Skeletal muscle satellite cell (primary cell): ENCODE data around the gene PCYT1B.
"Not testable (repeated sequence)": the region's sequence is repeated elsewhere in the genome, so short reads cannot be mapped to it uniquely, and the experiment has no call there.

Experiments used
- H3K27me3 ChIP-seq: 2 replicates; pipeline ENCODE4 v1.7.0; 2013; ENCODE audit warnings: low read length; ENCODE audit not compliant: control insufficient read depth, insufficient read depth
- H3K36me3 ChIP-seq: 2 replicates; pipeline ENCODE4 v1.7.0; 2013; ENCODE audit warnings: mild to moderate bottlenecking, control low read depth, low read length; ENCODE audit not compliant: insufficient read depth
- H3K4me1 ChIP-seq: 2 replicates; pipeline ENCODE4 v1.7.0; 2013; ENCODE audit warnings: low read length; ENCODE audit not compliant: control insufficient read depth, insufficient read depth
- H3K4me2 ChIP-seq: 2 replicates; pipeline ENCODE4 v1.7.0; 2013; ENCODE audit warnings: mild to moderate bottlenecking, low read length
- H3K4me3 ChIP-seq: 2 replicates; pipeline ENCODE4 v1.7.0; 2013; ENCODE audit warnings: low read length
- H3K9ac ChIP-seq: 2 replicates; pipeline ENCODE4 v1.7.0; 2013; ENCODE audit warnings: mild to moderate bottlenecking, low read depth, low read length, moderate library complexity
- H3K9me3 ChIP-seq: replicated peaks from 2 replicates; pipeline ENCODE4 v1.7.0; 2013; ENCODE audit warnings: mild to moderate bottlenecking, control low read depth, low read length

PCYT1B gene

DNA sequence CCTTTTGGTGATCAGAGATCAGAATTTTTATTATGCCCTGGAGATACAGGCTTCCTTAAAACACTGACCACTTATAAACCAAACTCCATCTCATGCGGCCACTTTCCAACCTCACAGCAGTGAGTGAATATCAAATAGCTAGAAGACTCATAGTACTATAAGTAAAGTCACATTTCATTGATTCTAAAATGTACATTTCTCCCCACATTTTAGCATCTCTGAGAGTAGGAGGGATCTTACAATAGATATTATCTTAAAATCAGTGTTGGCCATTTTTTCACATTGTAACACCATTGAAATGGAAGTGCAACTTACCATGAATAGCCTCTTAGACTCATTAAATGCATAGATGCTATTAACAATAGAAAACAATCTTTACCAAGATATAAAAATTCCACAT is 17.4 kb downstream of the PCYT1B start:
- H3K4me1 ChIP-seq: no peaks in the 10 kb centered on the region
- no peak overlapping the region for H3K4me3 ChIP-seq
- no peaks in the 10 kb centered on the region for H3K27me3 ChIP-seq
- H3K36me3 ChIP-seq: no peaks in the 10 kb centered on the region
- no peaks in the 10 kb centered on the region for H3K9me3 ChIP-seq
- no peak overlapping the region for H3K9ac ChIP-seq
- H3K4me2 ChIP-seq: no peak overlapping the region

DNA sequence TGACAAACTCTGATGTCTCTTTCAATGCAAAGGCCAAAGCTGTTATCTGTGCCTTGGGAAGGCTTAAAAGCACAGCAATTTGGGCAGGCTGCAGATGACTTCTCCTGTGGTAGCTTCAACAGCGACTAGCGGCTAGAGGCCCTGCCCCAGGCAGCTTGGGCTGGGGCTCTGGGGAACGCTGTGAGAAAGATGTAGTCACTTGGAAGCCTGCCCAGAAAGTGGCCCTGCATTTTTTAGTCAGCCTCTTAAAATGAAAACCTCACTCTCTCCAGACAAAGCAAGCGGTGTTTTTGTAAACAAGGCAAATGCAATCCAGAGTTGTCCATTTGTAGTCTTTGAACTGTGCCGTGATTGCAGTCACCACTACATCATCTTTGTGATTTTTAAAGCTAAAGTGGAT is 27.5 kb downstream of the PCYT1B start:
- Histone ChIP-seq H3K9ac (no peak overlapping the region), H3K27me3 (no peaks in the 10 kb centered on the region), H3K9me3 (no peaks in the 10 kb centered on the region), H3K4me3 (no peak overlapping the region), H3K4me2 (no peak overlapping the region), H3K36me3 (no peaks in the 10 kb centered on the region), H3K4me1 (no peaks in the 10 kb centered on the region)

DNA sequence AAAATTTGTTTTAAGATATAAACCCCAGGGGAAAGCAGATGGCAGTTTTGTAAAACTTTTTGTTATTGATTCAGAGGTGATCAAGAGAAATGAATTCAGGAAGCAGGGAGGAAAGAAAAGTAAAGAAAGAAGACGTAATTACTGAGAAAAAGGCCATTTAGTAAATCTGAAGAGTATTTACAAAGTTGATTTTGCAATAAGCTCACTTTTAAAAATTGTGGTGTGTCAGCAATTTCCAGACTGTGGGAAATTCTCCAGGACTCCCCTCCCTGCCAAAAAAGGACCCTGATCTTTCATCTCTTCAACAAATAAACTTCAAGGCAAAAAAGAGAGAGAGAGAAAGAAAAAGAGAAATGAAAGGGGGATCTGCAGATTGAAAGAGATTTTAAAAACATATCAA is 36.6 kb downstream of the PCYT1B start:
- H3K4me3 ChIP-seq: no peak overlapping the region
- no peak overlapping the region for H3K9ac ChIP-seq
- no peak overlapping the region for H3K4me2 ChIP-seq
- no peaks in the 10 kb centered on the region for H3K9me3 ChIP-seq
- H3K4me1 ChIP-seq: no peaks in the 10 kb centered on the region
- H3K27me3 ChIP-seq: peaks cover 9% of the 10 kb centered on the region
- H3K36me3 ChIP-seq: no peaks in the 10 kb centered on the region

DNA sequence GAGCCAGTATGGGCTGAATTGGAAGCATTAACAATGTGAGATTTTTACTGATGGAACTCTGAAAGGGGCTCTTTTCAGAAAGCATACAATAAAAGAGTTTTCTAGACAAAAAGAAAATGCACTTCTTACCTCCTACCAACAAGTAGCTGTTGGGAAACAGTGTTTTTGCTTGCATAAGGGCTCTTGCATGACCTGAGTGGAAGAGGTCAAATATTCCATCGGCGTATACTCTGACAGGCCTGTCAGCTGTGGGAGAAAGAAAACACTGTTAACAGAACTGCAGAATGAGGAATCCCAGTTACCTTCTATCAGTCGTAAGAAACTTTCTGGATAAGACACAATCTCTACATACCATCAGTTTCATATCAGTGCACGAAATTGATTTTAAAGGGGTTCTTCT is 39.5 kb downstream of the PCYT1B start:
- no peaks in the 10 kb centered on the region for H3K4me1 ChIP-seq
- H3K9ac ChIP-seq: no peak overlapping the region
- H3K27me3 ChIP-seq: peaks cover 9% of the 10 kb centered on the region
- H3K9me3 ChIP-seq: no peaks in the 10 kb centered on the region
- H3K4me3 ChIP-seq: no peak overlapping the region
- H3K36me3 ChIP-seq: no peaks in the 10 kb centered on the region
- H3K4me2 ChIP-seq: no peak overlapping the region

DNA sequence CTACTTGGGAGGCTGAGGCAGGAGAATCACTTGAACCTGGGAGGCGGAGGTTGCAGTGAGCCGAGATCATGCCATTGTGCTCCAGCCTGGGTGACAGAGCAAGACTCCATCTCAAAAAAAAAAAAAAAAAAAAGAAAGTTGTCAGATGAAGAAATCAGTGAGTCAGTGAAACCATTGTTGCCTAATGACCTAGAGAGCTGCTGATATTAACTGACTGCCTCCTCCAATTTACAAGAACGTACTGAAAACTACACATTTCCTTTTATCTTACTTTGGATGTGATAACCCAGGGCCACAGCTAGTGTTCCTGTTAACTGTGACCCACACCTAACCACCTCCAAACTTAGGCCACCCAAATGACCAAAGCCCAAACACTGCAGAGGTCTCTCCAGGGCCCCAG is 41.2 kb downstream of the PCYT1B start:
- not testable (repeated sequence) for H3K27me3 ChIP-seq, H3K36me3 ChIP-seq, H3K4me2 ChIP-seq, H3K4me1 ChIP-seq, H3K9me3 ChIP-seq, H3K9ac ChIP-seq, H3K4me3 ChIP-seq

DNA sequence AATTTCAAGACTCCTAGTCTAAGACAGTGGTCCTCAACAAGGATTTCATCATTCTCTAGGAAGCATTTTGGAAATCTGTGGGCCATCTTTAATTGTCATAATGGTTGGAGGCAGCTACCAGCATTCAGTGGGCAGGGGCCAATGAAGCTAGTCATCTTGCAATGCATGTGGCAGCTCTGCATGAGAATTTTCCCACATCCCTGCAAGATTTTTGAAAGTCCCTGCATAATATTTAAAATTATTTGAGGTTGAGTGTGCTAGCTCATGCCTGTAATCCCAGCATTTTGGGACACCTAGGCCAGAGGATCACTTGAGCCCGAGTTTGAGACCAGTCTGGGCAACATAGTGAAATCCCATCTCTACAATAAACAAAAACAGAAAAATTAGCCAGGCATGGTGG is 44.0 kb downstream of the PCYT1B start:
- no peak overlapping the region for H3K9ac ChIP-seq
- no peaks in the 10 kb centered on the region for H3K4me1 ChIP-seq
- H3K4me3 ChIP-seq: no peak overlapping the region
- H3K27me3 ChIP-seq: peaks cover 4% of the 10 kb centered on the region
- no peaks in the 10 kb centered on the region for H3K36me3 ChIP-seq
- no peak overlapping the region for H3K4me2 ChIP-seq
- no peaks in the 10 kb centered on the region for H3K9me3 ChIP-seq

DNA sequence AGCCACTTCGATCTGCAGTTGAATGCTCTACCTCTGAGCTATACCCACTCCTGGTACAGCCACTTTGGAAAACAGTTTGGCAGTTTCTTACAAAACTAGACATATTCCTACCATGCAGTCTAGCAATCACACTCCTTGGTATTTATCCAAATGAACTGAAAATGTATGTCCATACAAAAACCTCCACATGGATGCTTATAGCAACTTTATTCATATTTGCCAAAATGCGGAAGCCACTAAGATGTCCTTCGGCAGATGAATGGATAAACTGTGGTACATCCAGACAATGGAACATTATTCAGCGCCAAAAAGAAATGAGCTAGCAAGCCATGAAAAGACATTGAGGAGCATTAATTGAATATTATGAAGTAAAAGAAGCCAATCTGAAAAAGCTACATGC is 45.3 kb downstream of the PCYT1B start:
- peaks cover 2% of the 10 kb centered on the region for H3K27me3 ChIP-seq
- no peak overlapping the region for H3K4me2 ChIP-seq
- H3K4me3 ChIP-seq: no peak overlapping the region
- H3K36me3 ChIP-seq: no peaks in the 10 kb centered on the region
- H3K9ac ChIP-seq: no peak overlapping the region
- no peaks in the 10 kb centered on the region for H3K9me3 ChIP-seq
- H3K4me1 ChIP-seq: no peaks in the 10 kb centered on the region

DNA sequence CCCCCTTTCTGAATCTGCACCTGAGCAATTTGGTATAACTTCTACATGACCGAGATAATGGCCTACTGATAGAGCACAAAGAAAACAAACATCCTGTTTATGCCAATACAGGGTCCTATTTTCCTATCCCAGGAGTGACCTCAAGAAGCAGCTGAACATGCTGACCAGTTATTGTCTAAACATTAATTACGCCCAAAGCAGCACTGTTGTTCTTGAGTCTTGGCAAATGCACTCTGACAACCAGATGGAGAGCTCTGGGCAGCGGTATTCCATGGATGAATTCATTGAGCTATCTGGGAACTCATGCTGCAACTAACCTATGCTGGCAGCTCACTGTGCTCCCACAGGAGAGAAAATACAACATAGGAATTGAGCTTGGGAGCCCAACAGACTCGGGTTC is 52.6 kb downstream of the PCYT1B start:
- Histone ChIP-seq H3K4me3 (no peak overlapping the region), H3K4me2 (no peak overlapping the region), H3K36me3 (no peaks in the 10 kb centered on the region), H3K4me1 (no peaks in the 10 kb centered on the region), H3K9ac (no peak overlapping the region), H3K27me3 (peaks cover 2% of the 10 kb centered on the region), H3K9me3 (no peaks in the 10 kb centered on the region)

DNA sequence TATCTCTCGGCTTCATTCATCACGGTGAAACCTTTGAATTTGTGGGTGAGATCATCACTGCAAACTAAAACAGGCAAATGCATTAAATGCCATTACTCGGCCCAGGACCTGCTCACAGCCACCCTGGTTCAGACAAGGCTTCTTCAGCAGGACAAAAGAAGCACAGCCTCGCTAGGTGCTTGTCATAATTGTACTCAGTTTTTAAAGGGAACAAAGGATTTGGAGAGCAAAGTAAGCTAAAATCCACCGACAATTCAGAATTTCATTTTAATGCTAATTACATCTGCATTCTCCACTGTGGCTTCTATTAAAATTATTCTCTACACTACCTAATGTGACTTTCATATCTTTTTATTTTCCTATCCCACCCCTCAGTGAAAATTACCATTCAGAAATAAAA is 57.0 kb downstream of the PCYT1B start:
- Histone ChIP-seq H3K27me3 (no peaks in the 10 kb centered on the region), H3K36me3 (no peaks in the 10 kb centered on the region), H3K9ac (no peak overlapping the region), H3K4me3 (no peak overlapping the region), H3K9me3 (no peaks in the 10 kb centered on the region), H3K4me1 (no peaks in the 10 kb centered on the region), H3K4me2 (no peak overlapping the region)

DNA sequence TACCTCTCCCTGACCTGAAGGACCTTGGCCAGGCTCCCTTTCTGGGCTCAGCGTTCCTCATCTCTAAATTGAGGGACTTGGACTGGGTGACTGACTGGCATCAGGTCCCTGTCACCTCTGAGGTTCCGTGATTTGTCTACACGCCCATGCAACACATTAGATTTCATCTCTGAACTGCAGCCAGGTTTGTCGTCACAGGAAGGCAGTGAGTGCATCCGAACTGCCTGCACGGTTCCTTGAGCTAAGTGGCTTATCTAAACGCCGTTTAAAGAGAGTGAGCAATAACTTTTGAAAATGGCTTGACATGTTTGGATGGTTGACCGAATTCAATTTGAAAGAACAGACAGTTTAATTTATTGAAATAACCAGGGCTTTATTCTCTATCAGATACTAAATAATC is 70.1 kb downstream of the PCYT1B start:
- Histone ChIP-seq H3K9ac (no peak overlapping the region), H3K36me3 (no peaks in the 10 kb centered on the region), H3K27me3 (peaks cover 5% of the 10 kb centered on the region), H3K4me2 (no peak overlapping the region), H3K4me3 (no peak overlapping the region), H3K4me1 (no peaks in the 10 kb centered on the region), H3K9me3 (no peaks in the 10 kb centered on the region)

DNA sequence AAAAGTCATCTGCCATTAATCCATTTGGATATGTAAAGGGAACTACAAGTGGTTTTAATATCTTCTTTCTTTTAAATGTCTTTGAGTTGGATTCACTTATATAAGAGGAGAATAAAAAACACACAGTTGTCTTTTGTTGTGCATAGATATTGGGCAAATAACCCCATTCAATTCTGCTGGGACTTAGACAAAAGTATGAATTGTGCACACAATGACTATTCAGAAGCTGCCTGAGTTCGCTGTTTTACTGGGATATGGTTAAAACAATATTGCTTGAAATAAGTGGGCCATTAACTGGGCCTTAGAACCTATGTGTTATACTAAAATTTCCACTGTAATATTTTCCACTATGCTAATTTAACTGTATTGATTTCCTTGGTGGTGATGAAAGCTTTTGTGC is 71.7 kb downstream of the PCYT1B start:
- Histone ChIP-seq H3K9me3 (no peaks in the 10 kb centered on the region), H3K27me3 (no peaks in the 10 kb centered on the region), H3K4me1 (no peaks in the 10 kb centered on the region), H3K4me2 (no peak overlapping the region), H3K9ac (no peak overlapping the region), H3K4me3 (no peak overlapping the region), H3K36me3 (no peaks in the 10 kb centered on the region)

DNA sequence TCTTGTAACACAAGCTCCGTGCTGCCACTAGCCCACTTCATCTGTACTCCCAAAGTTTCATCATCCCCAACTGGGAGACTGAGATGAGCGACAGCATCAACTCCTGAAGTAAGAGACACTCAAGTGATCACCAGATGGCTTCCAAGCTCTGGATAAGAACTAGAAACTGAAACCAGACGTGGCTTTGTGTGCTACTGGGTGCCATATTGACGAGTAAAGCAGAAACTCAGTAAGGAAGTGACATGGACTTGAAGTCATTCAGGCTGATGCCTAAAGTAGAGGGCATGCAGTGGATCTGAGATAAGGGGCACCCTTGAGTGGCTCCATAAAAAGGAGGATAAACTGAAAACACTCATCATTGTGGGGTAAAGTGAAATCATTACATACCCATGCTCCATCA is 72.4 kb downstream of the PCYT1B start:
- Histone ChIP-seq H3K4me3 (no peak overlapping the region), H3K36me3 (no peaks in the 10 kb centered on the region), H3K27me3 (no peaks in the 10 kb centered on the region), H3K4me2 (no peak overlapping the region), H3K4me1 (no peaks in the 10 kb centered on the region), H3K9me3 (no peaks in the 10 kb centered on the region), H3K9ac (no peak overlapping the region)

DNA sequence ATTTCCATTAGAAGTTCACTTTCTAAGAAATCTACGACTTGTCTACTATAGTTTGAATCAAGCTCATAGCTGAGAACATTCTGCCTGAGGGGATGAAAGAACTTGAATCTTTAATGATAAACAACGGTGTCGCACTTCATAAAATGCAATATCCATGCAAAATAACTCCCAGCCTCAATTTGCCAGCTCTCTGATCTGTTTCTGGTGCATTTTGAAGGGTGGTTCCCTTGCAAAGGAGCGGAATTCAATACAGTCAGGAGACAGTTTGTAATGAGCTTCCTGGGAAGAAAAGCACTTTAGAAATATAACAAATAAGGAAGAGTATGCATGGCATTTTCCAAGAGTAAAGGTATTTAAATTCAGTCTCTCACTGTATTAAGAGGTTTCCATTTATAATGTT is 80.0 kb downstream of the PCYT1B start:
- Histone ChIP-seq H3K9ac (no peak overlapping the region), H3K4me1 (no peaks in the 10 kb centered on the region), H3K36me3 (no peaks in the 10 kb centered on the region), H3K4me3 (no peak overlapping the region), H3K4me2 (no peak overlapping the region), H3K27me3 (peaks cover 3% of the 10 kb centered on the region), H3K9me3 (no peaks in the 10 kb centered on the region)
